WI38 (cell line): ENCODE results near the gene DKK3.

Source experiments
- H3K4me3 ChIP-seq: 2 replicates; pipeline ENCODE4 v1.5.1; 2011; ENCODE audit warnings: low read depth, mild to moderate bottlenecking, control low read depth, low read length
- TF ChIP-seq, protein P1 (sequence below): IDR thresholded peaks from 2 replicates; pipeline ENCODE4 v1.5.1; 2012; ENCODE audit warnings: low read depth, mild to moderate bottlenecking, control low read depth, low read length

DKK3 gene

GRCh38 chr11:11998091-11998781 is 10.2 kb downstream of the DKK3 start:
- TF ChIP-seq, protein P1, sequence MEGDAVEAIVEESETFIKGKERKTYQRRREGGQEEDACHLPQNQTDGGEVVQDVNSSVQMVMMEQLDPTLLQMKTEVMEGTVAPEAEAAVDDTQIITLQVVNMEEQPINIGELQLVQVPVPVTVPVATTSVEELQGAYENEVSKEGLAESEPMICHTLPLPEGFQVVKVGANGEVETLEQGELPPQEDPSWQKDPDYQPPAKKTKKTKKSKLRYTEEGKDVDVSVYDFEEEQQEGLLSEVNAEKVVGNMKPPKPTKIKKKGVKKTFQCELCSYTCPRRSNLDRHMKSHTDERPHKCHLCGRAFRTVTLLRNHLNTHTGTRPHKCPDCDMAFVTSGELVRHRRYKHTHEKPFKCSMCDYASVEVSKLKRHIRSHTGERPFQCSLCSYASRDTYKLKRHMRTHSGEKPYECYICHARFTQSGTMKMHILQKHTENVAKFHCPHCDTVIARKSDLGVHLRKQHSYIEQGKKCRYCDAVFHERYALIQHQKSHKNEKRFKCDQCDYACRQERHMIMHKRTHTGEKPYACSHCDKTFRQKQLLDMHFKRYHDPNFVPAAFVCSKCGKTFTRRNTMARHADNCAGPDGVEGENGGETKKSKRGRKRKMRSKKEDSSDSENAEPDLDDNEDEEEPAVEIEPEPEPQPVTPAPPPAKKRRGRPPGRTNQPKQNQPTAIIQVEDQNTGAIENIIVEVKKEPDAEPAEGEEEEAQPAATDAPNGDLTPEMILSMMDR = no peak
- peak overlapping the region; percentile 41 for H3K4me3 ChIP-seq

GRCh38 chr11:11997049-11997322 is 11.4 kb downstream of the DKK3 start:
- no peak overlapping the region for H3K4me3 ChIP-seq
- TF ChIP-seq, protein P1 = no peak

- H3K4me3 ChIP-seq = no peak overlapping the region
Observed at GRCh38 chr11:11996321-11997048, 11.9 kb downstream of the DKK3 start.

DNA sequence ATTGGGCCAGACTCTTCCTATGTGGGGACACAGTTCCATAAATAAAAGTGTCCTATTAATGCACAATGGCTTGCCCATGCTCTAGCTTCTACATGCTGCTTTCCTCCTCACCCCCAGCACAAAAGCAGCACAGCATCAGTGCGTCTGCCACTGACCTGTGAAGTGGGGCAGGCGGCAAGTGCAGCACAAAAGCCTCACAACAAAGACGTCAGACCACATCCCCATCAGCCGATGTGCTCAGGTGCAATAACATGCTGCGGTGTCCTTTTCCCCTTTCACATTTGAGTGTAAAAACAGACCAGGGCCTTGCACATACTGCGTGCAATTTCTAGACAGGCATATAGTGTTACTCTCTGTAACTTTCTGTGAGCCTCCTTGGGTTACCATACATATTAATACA is 12.8 kb downstream of the DKK3 start:
- no peak overlapping the region for H3K4me3 ChIP-seq
- TF ChIP-seq, protein P1 = no peak

More at GRCh38 chr11:11996321-11997048, 11.9 kb downstream of the DKK3 start:
- TF ChIP-seq, protein P1 = no peak

- TF ChIP-seq, protein P1 = no peak
- H3K4me3 ChIP-seq = no peak overlapping the region; the same call in 1 of the 2 replicates
Observed at GRCh38 chr11:11993839-11994238, 14.6 kb downstream of the DKK3 start.

DNA sequence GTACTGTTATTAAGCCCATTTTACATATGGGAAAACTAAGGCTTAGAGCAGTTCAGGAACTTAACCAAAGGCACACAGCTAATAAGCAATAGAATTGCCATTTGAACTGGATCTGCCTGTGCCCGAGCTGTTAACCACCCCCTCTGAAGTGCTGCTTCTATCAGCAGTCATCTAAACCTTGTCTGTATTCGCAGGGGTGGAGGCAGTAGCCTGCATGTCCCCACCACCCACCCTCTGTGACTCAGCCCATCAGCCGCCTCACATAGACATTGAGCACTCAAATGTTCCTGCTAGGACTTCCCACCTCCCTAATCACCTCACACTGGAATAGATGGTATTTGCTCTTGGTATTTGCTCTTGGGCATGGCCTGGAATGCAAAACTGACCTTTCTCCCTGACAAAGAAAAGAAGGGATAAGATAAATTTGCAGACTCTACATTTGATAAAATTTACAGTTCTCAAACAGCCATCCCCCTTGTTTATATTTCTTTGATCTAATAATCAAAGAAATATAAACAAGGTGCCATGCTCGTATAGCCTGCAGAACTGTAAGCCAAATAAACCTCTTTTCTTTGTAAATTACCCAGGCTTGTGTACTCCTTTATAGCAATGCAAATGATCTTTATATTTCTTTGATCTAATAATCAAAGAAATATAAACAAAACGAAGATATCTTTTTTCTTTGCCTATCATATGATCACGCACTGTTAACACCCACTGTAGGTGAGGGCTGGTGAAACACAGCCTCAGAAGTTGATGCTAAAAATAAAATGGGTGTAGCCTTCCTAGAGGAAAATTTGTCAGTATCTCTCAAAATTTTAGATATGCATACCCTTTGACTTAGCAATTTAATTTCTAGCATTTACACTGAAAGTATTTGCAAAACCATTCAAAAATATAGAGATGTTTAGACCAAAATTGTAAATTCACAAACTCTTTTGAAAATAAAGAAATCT is 15.9 kb downstream of the DKK3 start:
- H3K4me3 ChIP-seq = no peak overlapping the region
- TF ChIP-seq, protein P1 = no peak
